ENCODE results near the gene ZBTB48.
A peak's percentile ranks its signal among the peaks of the same experiment; 100 is the strongest.

Gene ZBTB48

GRCh38 chr1:6546326-6546725 is 33.5 kb upstream of the ZBTB48 start:
- H3K79me2 ChIP-seq (ENCODE audit: insufficient read depth, low read length), result no peaks in the 10 kb centered on the region
- no peak overlapping the region for H3K27ac ChIP-seq (ENCODE audit: low read depth, low read length)
- H3K36me3 ChIP-seq (ENCODE audit: low read length), result peaks cover 13% of the 10 kb centered on the region; the same call in 1 of the 2 replicates

GRCh38 chr1:6547301-6547700 is 32.5 kb upstream of the ZBTB48 start:
- no peaks in the 10 kb centered on the region for H3K79me2 ChIP-seq (ENCODE audit: insufficient read depth, low read length)
- H3K9me3 ChIP-seq (ENCODE audit: insufficient read depth, low read length), result no peaks in the 10 kb centered on the region
- no peaks in the 10 kb centered on the region for H4K20me1 ChIP-seq (ENCODE audit: low read depth, low read length)
- TF ChIP-seq EZH2phosphoT487 (conservative IDR thresholded peaks at IDR 0.05; ENCODE audit: low read length), result no peak
- TF ChIP-seq CTCF (IDR thresholded peaks at IDR 0.05; ENCODE audit: insufficient read depth, low read length, poor library complexity, severe bottlenecking), result no peak
- H3K27me3 ChIP-seq (ENCODE audit: low read length), result no peaks in the 10 kb centered on the region
- no peaks in the 10 kb centered on the region for H3F3A ChIP-seq (ENCODE audit: insufficient read depth)
- H3K4me2 ChIP-seq (ENCODE audit: low read depth, low read length, poor library complexity, severe bottlenecking), result no peak overlapping the region
- H3K9ac ChIP-seq (ENCODE audit: low read length), result no peak overlapping the region
- H3K36me3 ChIP-seq (ENCODE audit: low read length), result peaks cover 8% of the 10 kb centered on the region; the same call in 1 of the 2 replicates
- no peaks in the 10 kb centered on the region for H3K9me2 ChIP-seq (replicated peaks; ENCODE audit: insufficient read depth, low read length)
- no peak overlapping the region for H2AFZ ChIP-seq (ENCODE audit: low read depth, low read length, severe bottlenecking)
- no peak overlapping the region for H3K27ac ChIP-seq (ENCODE audit: low read depth, low read length)
- H3K4me3 ChIP-seq (ENCODE audit: insufficient read depth, low read length, poor library complexity, severe bottlenecking), result no peak overlapping the region

More at GRCh38 chr1:6546326-6546725, 33.5 kb upstream of the ZBTB48 start:
- Histone ChIP-seq H3K9ac (ENCODE audit: low read length) (no peak overlapping the region), H3K4me2 (ENCODE audit: low read depth, low read length, poor library complexity, severe bottlenecking) (no peak overlapping the region), H3K4me3 (ENCODE audit: insufficient read depth, low read length, poor library complexity, severe bottlenecking) (no peak overlapping the region), H3K27me3 (ENCODE audit: low read length) (no peaks in the 10 kb centered on the region), H4K20me1 (ENCODE audit: low read depth, low read length) (no peaks in the 10 kb centered on the region), H3K9me3 (ENCODE audit: insufficient read depth, low read length) (no peaks in the 10 kb centered on the region), H3K9me2 (replicated peaks; ENCODE audit: insufficient read depth, low read length) (no peaks in the 10 kb centered on the region), H3F3A (ENCODE audit: insufficient read depth) (no peaks in the 10 kb centered on the region), H2AFZ (ENCODE audit: low read depth, low read length, severe bottlenecking) (no peak overlapping the region)
- TF ChIP-seq EZH2phosphoT487 (conservative IDR thresholded peaks at IDR 0.05; ENCODE audit: low read length) (no peak), CTCF (IDR thresholded peaks at IDR 0.05; ENCODE audit: insufficient read depth, low read length, poor library complexity, severe bottlenecking) (no peak)

GRCh38 chr1:6554031-6554906 is 25.5 kb upstream of the ZBTB48 start, which contains the start of gene NOL9:
Gene NOL9 (minus strand): TSS chr1:6554513. CDS start chr1:6554502, 11 bp downstream.
- Histone ChIP-seq H2AFZ (ENCODE audit: low read depth, low read length, severe bottlenecking) (peak within 1 kb of the TSS; percentile 99), H3K9me2 (replicated peaks; ENCODE audit: insufficient read depth, low read length) (no peaks in the 10 kb centered on the region), H3K4me3 (ENCODE audit: insufficient read depth, low read length, poor library complexity, severe bottlenecking) (peak within 1 kb of the TSS; percentile 87), H3K9me3 (ENCODE audit: insufficient read depth, low read length) (no peaks in the 10 kb centered on the region), H3K79me2 (ENCODE audit: insufficient read depth, low read length) (peaks cover 19% of the 10 kb centered on the region), H3K9ac (ENCODE audit: low read length) (peak within 1 kb of the TSS; percentile 90), H3K36me3 (ENCODE audit: low read length) (no peaks in the 10 kb centered on the region; the same call in 1 of the 2 replicates), H4K20me1 (ENCODE audit: low read depth, low read length) (peaks cover 3% of the 10 kb centered on the region; the same call in 1 of the 2 replicates), H3K27me3 (ENCODE audit: low read length) (no peaks in the 10 kb centered on the region), H3K27ac (ENCODE audit: low read depth, low read length) (peak within 1 kb of the TSS; percentile 33; the same call in 1 of the 2 replicates), H3F3A (ENCODE audit: insufficient read depth) (no peaks in the 10 kb centered on the region), H3K4me2 (ENCODE audit: low read depth, low read length, poor library complexity, severe bottlenecking) (peak within 1 kb of the TSS; percentile 100)
- TF ChIP-seq EZH2phosphoT487 (conservative IDR thresholded peaks at IDR 0.05; ENCODE audit: low read length) (no peak), CTCF (IDR thresholded peaks at IDR 0.05; ENCODE audit: insufficient read depth, low read length, poor library complexity, severe bottlenecking) (peak; percentile 84)

Data from SU-DHL-6 (cell line).